BLaER1 treated with 17β-estradiol and CSF1 and Interleukin-3, amounts not matched to agents 10 nM and 100 nM (cell line): ENCODE data around the gene ESM1.

Experiments
- H3K27ac ChIP-seq, 11 experiments: shearing (Covaris generic); formaldehyde crosslinking; 2 replicates each; pipeline ENCODE4 v1.8.1; 2022
- H3K27me3 ChIP-seq, 11 experiments: shearing (Covaris generic); formaldehyde crosslinking; 2 replicates each; pipeline ENCODE4 v1.8.1; 2022
- H3K36me3 ChIP-seq, 11 experiments: shearing (Covaris generic); formaldehyde crosslinking; 2 replicates each; pipeline ENCODE4 v1.8.1; 2022
- H3K4me1 ChIP-seq, 10 experiments: shearing (Covaris generic); formaldehyde crosslinking; 2 replicates each; pipeline ENCODE4 v1.8.1; 2022
- H3K4me2 ChIP-seq, 11 experiments: shearing (Covaris generic); formaldehyde crosslinking; 2 replicates each; pipeline ENCODE4 v1.8.1; 2022
- H3K4me3 ChIP-seq, 10 experiments: shearing (Covaris generic); formaldehyde crosslinking; 2 replicates each; pipeline ENCODE4 v1.8.1; 2022
- H3K9ac ChIP-seq, 11 experiments: shearing (Covaris generic); formaldehyde crosslinking; 2 replicates each; pipeline ENCODE4 v1.8.1; 2022
- H3K9me3 ChIP-seq, 11 experiments: shearing (Covaris generic); formaldehyde crosslinking; replicated peaks in 1 of 11; 2 replicates each; pipeline ENCODE4 v1.8.1; 2022
- H4K20me1 ChIP-seq, 11 experiments: shearing (Covaris generic); formaldehyde crosslinking; 2 replicates each; pipeline ENCODE4 v1.8.1; 2022
- Cebpa-rat ChIP-seq, 11 experiments: shearing (Covaris generic); IDR thresholded peaks; 2 replicates each; pipeline ENCODE4 v1.8.1; 2022

The ESM1 gene

GRCh38 chr5:54965806-54966205 is 19.6 kb downstream of the ESM1 start:
- Histone ChIP-seq H3K27ac (no peak overlapping the region), H3K27me3 (no peaks in the 10 kb centered on the region), H3K4me1 (peaks cover 0 to 70% (median 27%) of the 10 kb centered on the region in 10 experiments; a peak in 14 of 20 replicates), H3K4me2 (0 out of 22 replicates have a peak overlapping the region, but pooled peaks of 1 of the 11 experiments have one; percentile 13), H4K20me1 (no peaks in the 10 kb centered on the region), H3K9me3 (peaks cover 32 to 77% (median 58%) of the 10 kb centered on the region in 11 experiments), H3K4me3 (peak overlapping the region in 1 of 10 experiments; percentile 12; a peak in 1 of 20 replicates), H3K9ac (no peak overlapping the region), H3K36me3 (0 out of 22 replicates have a peak, but pooled peaks cover 0 to 10% (median 0%) of the 10 kb centered on the region in 11 experiments)
- TF ChIP-seq Cebpa-rat (IDR thresholded peaks at IDR 0.05) = no peak

DNA sequence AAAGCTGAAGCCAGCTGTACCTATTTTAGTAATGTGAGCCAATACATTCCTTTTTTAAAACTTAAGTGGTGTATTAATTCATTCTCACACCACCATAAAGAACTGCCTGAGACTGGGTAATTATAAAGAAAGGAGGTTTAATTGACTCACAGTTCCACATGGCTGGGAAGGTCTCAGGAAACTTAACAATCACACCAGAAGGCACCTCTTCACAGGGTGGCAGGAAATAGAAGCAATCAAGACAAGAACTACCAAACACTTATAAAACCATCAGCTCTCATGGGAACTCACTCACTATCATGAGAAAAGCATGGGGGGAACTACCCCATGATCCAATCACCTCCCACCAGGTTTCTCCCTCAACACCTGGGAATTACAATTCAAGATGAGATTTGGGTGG is 21.0 kb downstream of the ESM1 start:
- H3K9me3 ChIP-seq = peaks cover 32 to 77% (median 60%) of the 10 kb centered on the region in 11 experiments
- peaks cover 0 to 70% (median 28%) of the 10 kb centered on the region in 10 experiments; a peak in 17 of 20 replicates for H3K4me1 ChIP-seq
- no peaks in the 10 kb centered on the region for H3K27me3 ChIP-seq
- TF ChIP-seq Cebpa-rat (IDR thresholded peaks at IDR 0.05) = no peak
- H3K27ac ChIP-seq = no peak overlapping the region
- no peak overlapping the region for H3K9ac ChIP-seq
- H3K4me3 ChIP-seq = peak overlapping the region in 1 of 10 experiments; percentile 17; a peak in 1 of 20 replicates
- 0 out of 22 replicates have a peak, but pooled peaks cover 0 to 10% (median 0%) of the 10 kb centered on the region in 11 experiments for H3K36me3 ChIP-seq
- peak overlapping the region in 4 of 11 experiments; percentile 12 to 30 (median 16); a peak in 2 of 22 replicates for H3K4me2 ChIP-seq
- no peaks in the 10 kb centered on the region for H4K20me1 ChIP-seq

GRCh38 chr5:54959673-54960418 is 25.5 kb downstream of the ESM1 start:
- TF ChIP-seq Cebpa-rat (IDR thresholded peaks at IDR 0.05) = no peak
- Histone ChIP-seq H3K4me2 (peak overlapping the region in 10 of 11 experiments; percentile 1 to 88 (median 74); a peak in 18 of 22 replicates), H3K4me3 (peak overlapping the region in 2 of 10 experiments; percentile 0 to 6; a peak in 2 of 20 replicates), H3K27me3 (no peaks in the 10 kb centered on the region), H3K4me1 (peaks cover 0 to 84% (median 44%) of the 10 kb centered on the region in 10 experiments; a peak in 17 of 20 replicates), H3K9ac (peak overlapping the region in 2 of 11 experiments; percentile 41 to 42; a peak in 3 of 22 replicates), H3K27ac (peak overlapping the region in 4 of 11 experiments; percentile 42 to 76 (median 64); a peak in 9 of 22 replicates), H4K20me1 (no peaks in the 10 kb centered on the region), H3K9me3 (peaks cover 19 to 65% (median 46%) of the 10 kb centered on the region in 11 experiments), H3K36me3 (0 out of 22 replicates have a peak, but pooled peaks cover 0 to 10% (median 0%) of the 10 kb centered on the region in 11 experiments)

DNA sequence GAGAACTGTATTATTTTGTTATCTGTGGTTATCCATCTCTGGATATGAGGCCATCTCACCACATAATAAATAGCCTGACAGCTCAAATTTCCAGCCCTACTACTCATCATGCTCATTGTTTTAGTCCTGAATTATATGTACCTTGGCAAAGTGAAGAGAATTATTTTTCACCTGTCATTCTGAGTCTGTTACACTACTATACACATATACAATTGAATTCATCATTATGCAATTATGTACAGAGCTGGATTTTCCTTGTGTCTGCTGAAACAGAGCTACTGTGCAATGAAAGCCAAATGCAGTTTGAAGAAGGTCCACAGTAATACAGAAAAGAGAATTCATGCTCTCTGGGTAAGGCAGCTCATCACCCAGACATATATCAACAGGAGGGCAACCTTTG is 28.5 kb downstream of the ESM1 start:
- peak overlapping the region in 6 of 11 experiments; percentile 22 to 88 (median 42); a peak in 10 of 22 replicates for H3K4me2 ChIP-seq
- no peak overlapping the region for H3K9ac ChIP-seq
- H3K9me3 ChIP-seq = peaks cover 12 to 64% (median 46%) of the 10 kb centered on the region in 11 experiments
- H3K27me3 ChIP-seq = no peaks in the 10 kb centered on the region
- TF ChIP-seq Cebpa-rat (IDR thresholded peaks at IDR 0.05) = no peak
- no peaks in the 10 kb centered on the region for H4K20me1 ChIP-seq
- peaks cover 0 to 69% (median 41%) of the 10 kb centered on the region in 10 experiments; a peak in 17 of 20 replicates for H3K4me1 ChIP-seq
- H3K27ac ChIP-seq = peak overlapping the region in 1 of 11 experiments; percentile 76; a peak in 1 of 22 replicates
- 0 out of 22 replicates have a peak, but pooled peaks cover 0 to 3% (median 0%) of the 10 kb centered on the region in 11 experiments for H3K36me3 ChIP-seq
- H3K4me3 ChIP-seq = no peak overlapping the region

DNA sequence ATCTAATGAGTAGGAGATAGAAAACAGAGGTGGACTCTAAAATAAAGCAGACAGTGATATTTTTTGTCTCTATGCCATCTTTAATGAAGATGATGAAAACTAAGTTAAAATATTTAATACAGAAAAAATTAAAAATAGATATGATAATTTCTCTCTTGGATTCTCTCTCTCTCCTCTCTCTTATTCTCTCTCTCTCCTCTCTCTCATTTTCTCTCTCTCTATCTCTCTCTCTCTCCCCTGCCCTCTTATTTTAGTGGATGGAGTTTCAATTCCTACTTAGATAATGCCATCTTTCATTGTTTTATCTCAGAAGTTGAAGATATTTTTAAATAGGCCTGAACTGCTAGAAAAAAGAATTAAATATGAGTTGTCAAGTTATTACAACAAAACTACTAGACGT is 38.2 kb downstream of the ESM1 start:
- H3K27me3 ChIP-seq = no peaks in the 10 kb centered on the region
- H3K27ac ChIP-seq = peak overlapping the region in 1 of 11 experiments; percentile 11; a peak in 2 of 22 replicates
- no peak overlapping the region for H3K9ac ChIP-seq
- peak overlapping the region in 2 of 11 experiments; percentile 27 to 30; a peak in 4 of 22 replicates for H3K4me2 ChIP-seq
- peaks cover 5 to 27% (median 11%) of the 10 kb centered on the region in 11 experiments; a peak in 16 of 22 replicates for H3K9me3 ChIP-seq
- TF ChIP-seq Cebpa-rat (IDR thresholded peaks at IDR 0.05) = no peak
- H3K4me1 ChIP-seq = peaks cover 0 to 94% (median 66%) of the 10 kb centered on the region in 10 experiments; a peak in 16 of 20 replicates
- no peak overlapping the region for H3K4me3 ChIP-seq
- no peaks in the 10 kb centered on the region for H3K36me3 ChIP-seq
- no peaks in the 10 kb centered on the region for H4K20me1 ChIP-seq

- TF ChIP-seq Cebpa-rat (IDR thresholded peaks at IDR 0.05) = no peak
- no peak overlapping the region for H3K4me3 ChIP-seq
- peaks cover 5 to 19% (median 8%) of the 10 kb centered on the region in 11 experiments; a peak in 14 of 22 replicates for H3K9me3 ChIP-seq
- H3K9ac ChIP-seq = no peak overlapping the region
- no peaks in the 10 kb centered on the region for H3K36me3 ChIP-seq
- H3K4me1 ChIP-seq = peaks cover 0 to 96% (median 69%) of the 10 kb centered on the region in 10 experiments; a peak in 16 of 20 replicates
- H3K27me3 ChIP-seq = no peaks in the 10 kb centered on the region
- H4K20me1 ChIP-seq = no peaks in the 10 kb centered on the region
- 0 out of 22 replicates have a peak overlapping the region, but pooled peaks of 1 of the 11 experiments have one; percentile 13 for H3K27ac ChIP-seq
- H3K4me2 ChIP-seq = peak overlapping the region in 4 of 11 experiments; percentile 1 to 36 (median 22); a peak in 7 of 22 replicates
Measured at GRCh38 chr5:54946306-54946819, 39.0 kb downstream of the ESM1 start.

GRCh38 chr5:54944364-54944763 is 41.0 kb downstream of the ESM1 start:
- Histone ChIP-seq H3K27ac (no peak overlapping the region), H3K4me3 (no peak overlapping the region), H3K36me3 (no peaks in the 10 kb centered on the region), H3K27me3 (no peaks in the 10 kb centered on the region), H4K20me1 (no peaks in the 10 kb centered on the region), H3K4me1 (peaks cover 0 to 95% (median 49%) of the 10 kb centered on the region in 10 experiments; a peak in 16 of 20 replicates), H3K9me3 (peaks cover 5 to 35% (median 13%) of the 10 kb centered on the region in 11 experiments; a peak in 18 of 22 replicates), H3K9ac (no peak overlapping the region), H3K4me2 (peak overlapping the region in 2 of 11 experiments; percentile 44 to 69; a peak in 4 of 22 replicates)
- TF ChIP-seq Cebpa-rat (IDR thresholded peaks at IDR 0.05) = no peak

DNA sequence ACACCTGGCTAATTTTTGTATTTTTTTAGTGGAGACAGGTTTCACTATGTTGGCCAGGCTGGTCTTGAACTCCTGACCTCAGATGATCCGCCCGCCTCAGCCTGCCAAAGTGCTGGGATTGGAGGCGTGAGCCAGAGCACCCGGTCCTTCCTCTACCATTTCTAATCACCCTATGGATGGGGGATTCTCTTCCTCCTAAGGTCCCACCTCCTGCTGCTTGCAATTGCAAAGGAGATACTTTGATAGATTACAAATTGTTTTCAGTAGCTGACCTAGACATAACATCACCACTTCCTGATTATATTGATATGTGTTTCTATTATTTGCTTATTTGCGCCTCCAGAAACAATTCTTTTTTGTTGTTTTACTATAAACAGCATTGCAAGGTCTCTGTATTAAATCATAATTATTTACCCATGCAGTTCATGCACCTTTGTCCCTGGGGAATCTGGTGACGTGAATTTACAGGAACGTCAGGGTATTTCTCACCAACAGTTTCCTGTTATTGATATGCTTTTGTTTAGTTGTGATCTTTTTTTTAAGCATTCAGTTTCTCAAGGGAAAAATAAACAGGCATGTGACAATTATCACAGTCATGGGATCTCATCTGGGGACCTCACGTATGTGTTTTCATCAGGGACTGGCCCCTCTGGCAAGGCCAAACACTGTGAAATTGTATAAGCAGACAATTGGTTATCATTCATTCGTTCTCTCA is 43.2 kb downstream of the ESM1 start:
- Histone ChIP-seq H3K4me2 (peak overlapping the region in 10 of 11 experiments; percentile 14 to 75 (median 53); a peak in 19 of 22 replicates), H3K36me3 (no peaks in the 10 kb centered on the region; a peak in 1 of 22 replicates), H3K9ac (peak overlapping the region in 2 of 11 experiments; percentile 2 to 53; a peak in 3 of 22 replicates), H3K9me3 (peaks cover 10 to 43% (median 21%) of the 10 kb centered on the region in 11 experiments; a peak in 20 of 22 replicates), H4K20me1 (no peaks in the 10 kb centered on the region), H3K27ac (peak overlapping the region in 5 of 11 experiments; percentile 15 to 50 (median 33); a peak in 8 of 22 replicates), H3K27me3 (no peaks in the 10 kb centered on the region), H3K4me3 (peak overlapping the region in 1 of 10 experiments; percentile 1; a peak in 1 of 20 replicates), H3K4me1 (peaks cover 0 to 85% (median 41%) of the 10 kb centered on the region in 10 experiments; a peak in 16 of 20 replicates)
- TF ChIP-seq Cebpa-rat (IDR thresholded peaks at IDR 0.05) = no peak
